HG03196 (cell line): Measurements from ENCODE around the gene FTO.

Experiments
- ATAC-seq: cut with Tn5 transposase; IDR thresholded peaks from one replicate; pipeline ENCODE4 v1.9.1; 2021; ENCODE audit not compliant: unreplicated experiment

Gene FTO

GRCh38 chr16:54110016-54110981, 406.3 kb downstream of the FTO start:
- ATAC-seq: no peak

GRCh38 chr16:54112451-54113206, 408.7 kb downstream of the FTO start:
- no peak for ATAC-seq

GRCh38 chr16:54115558-54115957, 411.6 kb downstream of the FTO start:
- ATAC-seq: no peak

- no peak for ATAC-seq
These were observed 412.2 kb downstream of the FTO start for GRCh38 chr16:54116124-54116655.

GRCh38 chr16:54118846-54119245, 414.9 kb downstream of the FTO start:
- no peak for ATAC-seq

- ATAC-seq: no peak
These were observed 417.0 kb downstream of the FTO start for GRCh38 chr16:54120846-54121480.

GRCh38 chr16:54121539-54122295, 417.8 kb downstream of the FTO start:
- ATAC-seq: no peak

GRCh38 chr16:54123766-54124165, 419.8 kb downstream of the FTO start:
- ATAC-seq: no peak

- no peak for ATAC-seq
These were observed 422.0 kb downstream of the FTO start for GRCh38 chr16:54125751-54126655.

- ATAC-seq: no peak
These were observed 423.0 kb downstream of the FTO start for GRCh38 chr16:54126907-54127306.

- ATAC-seq: no peak
These were observed 424.8 kb downstream of the FTO start for GRCh38 chr16:54128629-54129234.

GRCh38 chr16:54129810-54130209, 425.9 kb downstream of the FTO start:
- no peak for ATAC-seq

GRCh38 chr16:54135361-54136275, 431.7 kb downstream of the FTO start:
- ATAC-seq: no peak

- ATAC-seq: no peak
These were observed 432.3 kb downstream of the FTO start for GRCh38 chr16:54136276-54136625.

- no peak for ATAC-seq
These were observed 436.3 kb downstream of the FTO start for GRCh38 chr16:54140057-54140787.

- no peak for ATAC-seq
These were observed 436.8 kb downstream of the FTO start for GRCh38 chr16:54140788-54141136.

GRCh38 chr16:54142787-54143186, 438.8 kb downstream of the FTO start:
- no peak for ATAC-seq

- ATAC-seq: no peak
These were observed 439.5 kb downstream of the FTO start for GRCh38 chr16:54143410-54143809.
